Renal cortex interstitium (tissue), 11 donors: Measurements from ENCODE around the gene INCENP. TPM values are rescaled to one million over a fixed set of nuclear protein-coding genes. Genes with fewer than 3 reads are reported as not detected.

Experiments used
- DNase-seq, 11 donors: peaks; one replicate each; pipeline ENCODE4 v3.0.0-alpha.2; 2013; ENCODE audit warnings: low read depth in 9 of 11, low spot score in 4 of 11; ENCODE audit errors: extremely low read depth in 1 of 11
- polyA plus RNA-seq, 3 donors: library from polyadenylated mRNA; unstranded; fragments of 120-200 nt; gene quantifications; one replicate each; pipeline ENCODE4 v1.2.1, GENCODE V29; 2013; ENCODE audit not compliant: insufficient read length in 3 of 3

INCENP gene
- polyA plus RNA-seq, 3 donors, result 35.5 to 43.4 (median 38.9) TPM

GRCh38 chr11:62120001-62120400 lies 3.8 kb upstream of the INCENP start:
- DNase-seq, result no peak

- peak in 1 of 11 donors; percentile 51 for DNase-seq
These were observed 3.4 kb upstream of the INCENP start for GRCh38 chr11:62120431-62120830.

- DNase-seq, result no peak
These were observed 1.7 kb upstream of the INCENP start for GRCh38 chr11:62122076-62122475.

- DNase-seq, result no peak
These were observed 639 bp downstream of the INCENP start for GRCh38 chr11:62124186-62125113.

- DNase-seq, result no peak
These were observed 1.5 kb downstream of the INCENP start for GRCh38 chr11:62125316-62125715.

GRCh38 chr11:62125881-62126280 lies 2.1 kb downstream of the INCENP start:
- no peak for DNase-seq

GRCh38 chr11:62127426-62127825 lies 3.6 kb downstream of the INCENP start:
- DNase-seq, result no peak

GRCh38 chr11:62127941-62128770 lies 4.3 kb downstream of the INCENP start:
- DNase-seq, result no peak

GRCh38 chr11:62128835-62129234 lies 5.0 kb downstream of the INCENP start:
- no peak for DNase-seq

GRCh38 chr11:62129590-62130282 lies 5.9 kb downstream of the INCENP start:
- DNase-seq, result no peak

GRCh38 chr11:62130283-62131169 lies 6.7 kb downstream of the INCENP start:
- DNase-seq, result no peak

- DNase-seq, result no peak
These were observed 7.3 kb downstream of the INCENP start for GRCh38 chr11:62131170-62131464.

GRCh38 chr11:62132191-62132590 lies 8.4 kb downstream of the INCENP start:
- no peak for DNase-seq

- no peak for DNase-seq
These were observed 9.0 kb downstream of the INCENP start for GRCh38 chr11:62132689-62133293.

GRCh38 chr11:62133328-62134065 lies 9.7 kb downstream of the INCENP start:
- no peak for DNase-seq

- DNase-seq, result no peak
These were observed 13.6 kb downstream of the INCENP start for GRCh38 chr11:62137276-62137861.

GRCh38 chr11:62137881-62138629 lies 14.2 kb downstream of the INCENP start:
- DNase-seq, result no peak
